Measurements from ENCODE around the gene ZNF135.

ZNF135 gene

DNA sequence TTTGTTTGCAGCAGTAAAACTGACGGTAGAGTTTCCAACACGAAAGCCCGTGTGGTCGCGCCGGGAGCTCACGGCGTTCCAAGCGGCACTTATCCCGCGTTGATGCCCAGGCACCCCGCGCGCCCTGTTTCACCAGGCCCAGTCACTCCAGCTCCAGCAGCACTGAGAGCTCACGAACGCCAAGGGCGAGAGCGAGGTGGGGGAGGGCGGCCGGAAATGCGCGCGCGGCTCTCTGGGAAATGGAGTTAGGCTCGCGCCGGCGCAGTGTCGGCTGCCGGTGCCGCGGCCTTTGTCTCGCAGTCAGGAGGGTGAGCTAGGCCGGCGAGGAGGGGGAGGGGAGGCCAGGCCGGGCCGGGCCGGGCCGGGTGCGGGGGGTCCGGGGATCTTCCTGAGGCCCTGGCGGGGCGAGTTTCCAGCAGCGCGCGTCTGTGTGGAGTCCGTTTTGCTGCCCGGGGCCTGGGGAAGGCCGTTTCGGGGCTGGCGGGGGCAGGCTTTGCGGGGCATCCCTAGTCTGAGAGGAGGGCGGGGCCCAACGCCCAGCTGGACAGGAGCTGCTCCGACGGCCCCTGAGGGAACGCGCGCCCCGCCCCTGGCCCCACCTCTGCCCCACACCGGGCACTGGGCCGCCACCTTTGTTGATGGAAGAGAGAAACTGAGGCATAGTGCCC lies at the start of gene ZNF135:
Gene ZNF135 (plus strand): TSS at position 280 of the 668 bp plus-strand sequence. CDS start 721 bp downstream, outside the sequence.
- DNase-seq (ENCODE audit: low spot score): peak; percentile 82

DNA sequence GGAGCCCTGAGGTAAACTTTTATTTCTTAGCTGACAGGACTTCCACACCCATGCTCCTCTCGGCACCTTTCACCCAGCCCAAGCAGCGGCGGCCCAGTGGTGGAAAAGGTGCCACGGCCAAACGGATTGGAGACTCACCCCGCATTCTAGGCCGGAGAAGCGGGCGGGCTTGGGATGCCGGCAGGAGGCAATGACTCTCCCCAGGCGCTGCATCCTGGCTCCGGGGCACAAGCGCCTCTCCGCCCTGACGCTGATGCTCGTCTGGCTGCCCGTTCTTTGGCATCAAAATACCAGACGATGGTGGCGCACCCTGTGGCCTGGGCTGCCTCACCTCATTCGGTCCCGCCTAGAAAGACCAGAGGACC lies 49.8 kb upstream of the ZNF135 start:
- no peak for DNase-seq (ENCODE audit: low spot score)

DNA sequence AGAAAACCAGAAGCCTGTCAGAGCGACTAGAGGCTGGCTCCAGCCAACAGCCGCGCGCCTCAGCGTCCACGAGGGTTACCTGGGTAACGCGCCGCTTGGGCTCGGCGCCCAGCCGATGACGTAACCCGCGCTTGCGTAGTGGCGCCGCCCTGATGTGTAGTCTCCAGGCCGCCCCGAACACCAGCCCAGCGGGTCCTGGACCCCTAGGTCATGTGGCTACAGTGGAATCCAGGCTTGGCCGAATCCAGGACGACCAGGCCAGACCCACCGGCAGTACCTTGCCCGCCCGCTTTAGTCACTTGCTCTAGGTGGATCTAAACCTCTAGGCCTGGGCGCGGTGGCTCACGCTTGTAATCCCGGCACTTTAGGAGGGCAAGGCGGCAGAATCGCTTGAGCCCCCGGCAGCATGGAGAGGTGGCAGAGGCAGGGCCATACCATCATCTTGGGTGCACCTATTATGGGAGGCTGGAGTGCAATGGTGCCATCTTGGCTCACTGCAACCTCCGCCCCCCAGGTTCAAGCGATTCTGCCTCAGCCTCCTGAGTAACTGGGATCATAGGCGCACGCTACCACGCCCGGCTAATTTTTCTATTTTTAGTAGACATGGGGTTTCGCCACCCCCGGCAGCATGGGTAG lies 49.3 kb upstream of the ZNF135 start:
- DNase-seq (ENCODE audit: low spot score): peak; percentile 72

DNA sequence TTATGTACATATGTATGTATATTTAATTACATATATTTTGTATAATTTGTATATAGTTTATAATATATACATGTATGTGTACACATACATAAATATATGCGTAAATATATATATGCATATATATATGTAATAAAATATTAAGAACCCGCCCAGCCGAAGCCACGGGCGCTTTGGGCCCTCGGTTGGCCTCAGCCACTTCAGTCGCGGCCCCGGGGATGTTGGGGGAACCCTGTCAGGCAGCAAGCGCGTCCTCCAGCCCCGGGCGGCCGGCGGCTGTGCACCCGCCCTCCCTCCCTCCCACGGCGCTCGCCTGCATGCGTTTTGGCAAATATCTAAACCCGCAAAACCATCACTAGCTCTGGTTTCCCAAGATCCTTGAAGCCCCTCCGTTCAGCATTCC lies 48.6 kb upstream of the ZNF135 start:
- no peak for DNase-seq (ENCODE audit: low spot score)

DNA sequence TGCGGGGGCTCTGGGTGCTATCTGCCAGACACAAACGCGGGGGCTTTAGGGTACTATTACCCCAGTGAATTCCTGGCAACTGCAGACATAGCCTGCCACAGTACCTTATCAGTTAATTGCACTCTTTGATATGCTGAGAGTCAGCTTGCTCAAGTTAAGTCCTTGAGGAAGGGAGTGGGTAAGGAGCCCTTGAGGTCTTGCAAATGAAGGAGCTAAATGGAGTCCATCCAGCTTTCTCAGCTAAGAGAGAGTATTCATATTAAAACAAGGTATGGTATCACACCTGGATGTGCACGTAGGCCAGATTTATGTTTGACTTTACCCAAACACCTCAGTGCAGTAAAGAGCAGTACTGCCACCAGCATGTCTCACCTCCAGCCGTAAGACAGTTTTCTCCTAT lies 44.9 kb upstream of the ZNF135 start:
- DNase-seq (ENCODE audit: low spot score): no peak

DNA sequence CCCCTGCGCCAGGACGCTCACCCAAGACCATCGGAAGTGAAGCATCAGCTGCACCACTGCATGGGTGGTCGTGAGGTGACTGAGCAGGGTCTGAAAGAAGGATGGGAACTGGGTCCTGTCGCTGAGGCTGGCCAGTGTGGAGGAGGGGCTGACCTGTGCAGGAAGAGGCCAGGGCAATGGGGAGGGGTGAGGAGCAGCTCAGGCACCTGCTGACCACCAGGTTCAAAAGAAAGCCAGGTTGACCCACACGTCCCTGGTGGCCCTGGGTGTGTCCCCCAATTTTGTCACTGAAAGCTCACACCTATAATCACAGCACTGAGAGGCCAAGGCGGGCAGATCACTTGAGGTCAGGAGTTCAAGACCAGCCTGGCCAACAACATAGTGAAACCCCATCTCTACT lies 39.0 kb upstream of the ZNF135 start:
- DNase-seq (ENCODE audit: low spot score): no peak

DNA sequence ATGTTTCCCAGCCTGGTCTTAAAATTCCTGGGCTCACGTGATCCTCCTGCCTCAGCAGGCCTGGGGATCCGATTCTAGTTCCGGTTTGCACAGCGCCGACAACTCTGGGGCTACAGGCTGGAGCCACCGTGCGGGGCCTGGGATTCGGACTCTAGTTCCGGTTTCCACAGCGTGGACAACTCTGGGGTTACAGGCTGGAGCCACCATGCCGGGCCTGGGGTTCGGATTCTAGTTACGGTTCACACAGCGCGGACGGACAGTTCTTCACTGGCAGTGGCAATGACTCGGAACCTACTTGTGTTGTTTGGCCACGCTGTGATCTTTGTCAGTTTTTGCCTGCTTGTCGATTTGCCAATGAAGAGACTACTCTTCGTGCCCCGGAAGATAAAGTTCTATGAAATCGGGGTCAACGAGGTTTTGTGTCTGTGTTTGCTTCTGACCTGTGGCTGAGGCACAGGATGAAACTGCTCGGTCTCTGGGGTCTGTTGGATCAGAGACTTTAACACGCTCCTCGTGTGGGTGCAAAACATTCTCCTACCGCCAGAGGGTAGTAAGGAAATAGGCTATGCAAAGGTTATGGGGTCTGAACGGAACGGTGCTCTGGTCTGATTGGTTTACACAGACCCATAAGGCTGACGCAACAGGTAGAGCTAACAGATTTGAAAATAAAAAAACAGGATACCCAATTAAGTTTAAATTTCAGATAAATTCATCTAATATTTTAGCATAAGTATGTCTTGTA lies 37.4 kb upstream of the ZNF135 start:
- peak; percentile 79 for DNase-seq (ENCODE audit: low spot score)

DNA sequence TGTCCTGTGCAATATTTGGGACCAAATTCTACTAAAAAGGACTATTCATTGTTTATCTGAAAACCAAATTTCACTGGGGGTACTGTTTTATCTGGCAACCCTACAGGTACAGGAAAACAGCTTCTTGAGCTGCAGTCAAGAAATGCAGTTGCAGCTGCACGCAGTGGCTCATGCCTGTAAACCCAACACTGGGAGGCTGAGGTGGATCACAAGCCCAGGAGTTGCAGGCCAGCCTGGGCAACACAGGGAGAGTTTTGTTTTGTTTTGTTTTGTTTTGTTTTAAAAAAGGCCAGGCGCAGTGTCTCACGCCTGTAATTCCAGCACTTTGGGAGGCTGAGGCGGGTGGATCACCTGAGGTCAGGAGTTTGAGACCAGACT lies 36.8 kb upstream of the ZNF135 start:
- DNase-seq (ENCODE audit: low spot score): no peak

DNA sequence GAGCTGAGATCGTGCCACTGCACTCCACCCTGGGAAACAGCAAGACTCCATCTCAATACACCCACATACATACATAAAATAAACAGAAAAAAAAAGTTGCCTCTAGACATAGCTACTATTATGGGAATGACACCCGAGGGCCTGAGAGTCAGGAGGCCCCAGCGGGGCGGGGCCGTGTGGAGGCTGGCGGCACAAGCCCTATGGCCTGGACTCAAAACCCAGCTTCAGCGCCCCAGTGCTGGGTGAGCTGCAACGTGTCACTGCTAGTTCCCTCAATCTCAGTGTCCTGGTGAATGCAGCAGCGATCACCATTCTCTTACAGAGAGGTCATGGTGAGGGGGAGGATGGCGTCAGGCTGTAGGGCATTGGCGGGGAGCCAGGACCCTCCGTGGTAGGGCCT lies 34.4 kb upstream of the ZNF135 start:
- no peak for DNase-seq (ENCODE audit: low spot score)

DNA sequence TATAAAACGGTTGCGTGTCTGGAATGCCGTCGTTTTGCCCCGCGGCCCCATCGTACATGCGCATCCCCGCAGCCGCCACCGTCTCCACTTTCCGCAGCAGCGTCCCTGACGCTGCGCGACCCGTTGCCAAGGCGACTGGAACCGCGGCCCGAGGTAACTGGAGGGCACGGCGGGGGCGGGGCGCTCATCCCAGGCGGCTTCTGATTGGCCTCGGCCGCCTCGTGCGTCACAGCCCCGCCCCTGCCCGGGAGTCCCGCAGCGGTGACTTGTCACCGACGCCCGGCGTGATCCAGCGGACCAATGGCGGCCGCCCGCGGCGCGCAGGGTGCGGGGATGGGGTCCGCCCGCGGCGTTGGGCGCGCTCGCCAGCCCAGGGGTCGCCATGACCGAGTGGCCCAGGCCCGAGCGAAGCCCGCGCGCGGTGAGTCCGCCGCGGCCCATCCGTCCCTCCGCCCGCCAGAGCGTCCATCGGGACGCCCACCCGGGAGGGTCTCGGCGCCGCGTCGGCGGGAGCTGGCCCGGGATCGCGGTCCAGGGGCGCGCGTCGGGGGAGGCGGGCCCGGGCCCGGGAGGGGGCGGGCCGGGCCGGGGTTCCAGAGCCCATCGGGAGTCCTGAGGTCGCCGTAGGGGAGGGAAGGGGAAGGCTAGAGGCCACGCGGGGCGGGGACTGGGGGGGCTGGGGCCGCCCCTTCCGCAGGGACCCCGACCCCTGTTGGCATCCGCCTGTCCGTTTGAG lies 25.2 kb upstream of the ZNF135 start, which contains the start of gene ZSCAN1:
Gene ZSCAN1 (plus strand): TSS at position 285 of the 736 bp plus-strand sequence. CDS start 3,812 bp downstream, outside the sequence.
- peak; percentile 85 for DNase-seq (ENCODE audit: low spot score)

DNA sequence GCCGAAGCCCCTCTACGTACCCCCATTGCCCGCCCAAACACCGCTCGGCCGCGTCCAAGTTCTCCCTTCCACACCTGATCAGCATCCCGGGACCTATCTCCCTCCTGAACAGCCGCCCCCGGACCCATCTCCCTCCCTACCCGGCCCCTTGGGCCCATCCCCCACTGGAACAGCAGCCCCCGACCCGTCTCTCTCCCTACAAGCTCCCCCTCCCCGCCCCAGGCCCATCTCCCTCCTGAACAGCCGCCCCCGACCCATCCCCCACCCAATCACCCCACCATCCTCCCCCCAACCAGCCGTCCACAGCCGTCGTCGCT lies 24.6 kb upstream of the ZNF135 start:
- no peak for DNase-seq (ENCODE audit: low spot score)

DNA sequence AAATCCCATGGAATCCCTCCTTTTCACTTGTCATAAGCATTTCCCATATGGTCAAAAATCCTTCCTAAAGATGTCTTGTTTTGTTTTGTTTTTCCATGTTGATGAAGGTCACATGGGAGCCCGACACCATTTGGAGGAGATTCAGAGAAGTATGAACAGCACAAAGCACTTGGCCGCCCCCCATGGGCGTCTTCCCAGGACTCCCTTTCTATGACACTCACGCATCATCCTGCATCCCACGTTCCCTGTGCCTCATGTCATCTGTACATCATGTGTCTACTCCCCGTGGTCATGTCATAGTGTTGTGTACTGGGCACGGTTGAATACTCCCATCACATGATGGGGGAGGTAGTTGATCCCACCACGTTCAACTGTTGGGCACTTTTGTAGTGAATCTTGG lies 23.2 kb upstream of the ZNF135 start:
- DNase-seq (ENCODE audit: low spot score): no peak

DNA sequence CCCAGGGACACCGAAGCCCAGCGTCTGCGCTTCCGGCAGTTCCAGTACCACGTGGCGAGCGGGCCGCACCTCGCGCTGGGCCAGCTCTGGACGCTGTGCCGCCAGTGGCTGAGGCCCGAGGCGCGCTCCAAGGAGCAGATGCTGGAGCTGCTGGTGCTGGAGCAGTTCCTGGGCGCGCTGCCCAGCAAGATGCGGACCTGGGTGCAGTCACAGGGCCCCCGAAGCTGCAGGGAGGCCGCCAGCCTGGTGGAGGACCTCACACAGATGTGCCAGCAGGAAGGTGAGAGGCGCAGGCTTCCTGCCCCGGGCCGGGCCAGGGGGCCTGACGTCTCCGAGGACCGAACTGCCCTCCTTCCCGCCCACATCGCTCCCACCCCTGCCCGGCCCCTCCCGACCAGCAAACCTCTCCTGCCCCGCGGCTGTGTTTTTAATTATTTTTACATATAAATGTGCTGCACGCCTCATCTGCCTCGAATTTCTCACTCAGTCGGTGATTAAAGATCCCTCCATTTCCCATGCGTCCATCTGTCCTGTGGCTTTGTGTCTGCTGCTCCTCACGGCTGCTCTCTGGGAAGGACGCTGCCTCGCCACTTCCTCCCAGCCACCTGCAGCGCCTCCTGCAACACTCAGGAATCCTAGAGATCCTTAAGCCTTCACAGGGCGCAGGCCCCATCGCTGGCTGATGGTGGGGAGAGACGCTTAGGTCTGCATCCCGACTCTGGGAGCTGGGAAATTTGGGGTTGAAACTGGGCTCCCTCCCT lies 21.0 kb upstream of the ZNF135 start:
- no peak for DNase-seq (ENCODE audit: low spot score)

DNA sequence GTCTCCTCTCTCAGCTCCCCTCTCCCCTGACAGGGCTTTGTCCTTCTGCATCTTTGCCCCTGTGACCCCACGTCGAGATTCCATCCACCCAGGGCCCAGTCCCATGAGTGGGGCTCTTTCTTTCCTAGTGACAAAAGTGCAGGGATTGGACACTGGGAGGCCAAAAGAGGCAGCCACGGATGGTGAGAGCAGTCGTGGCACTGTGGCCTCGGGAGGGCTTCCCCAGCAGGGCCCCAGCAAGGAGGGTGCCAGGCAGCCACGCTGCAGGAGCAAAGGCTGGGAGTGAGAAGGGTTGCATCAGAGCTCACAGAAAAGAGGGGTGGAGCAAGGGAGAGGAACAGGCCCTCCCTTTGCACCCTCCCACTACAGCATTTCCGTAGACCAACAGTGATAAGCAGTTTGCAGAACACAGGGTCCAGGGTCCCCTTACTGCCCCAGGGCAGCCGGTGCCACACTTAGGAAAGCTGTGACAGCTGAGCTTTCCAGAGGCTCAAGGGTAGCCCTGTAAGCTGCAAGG lies 20.3 kb upstream of the ZNF135 start:
- DNase-seq (ENCODE audit: low spot score): no peak

DNA sequence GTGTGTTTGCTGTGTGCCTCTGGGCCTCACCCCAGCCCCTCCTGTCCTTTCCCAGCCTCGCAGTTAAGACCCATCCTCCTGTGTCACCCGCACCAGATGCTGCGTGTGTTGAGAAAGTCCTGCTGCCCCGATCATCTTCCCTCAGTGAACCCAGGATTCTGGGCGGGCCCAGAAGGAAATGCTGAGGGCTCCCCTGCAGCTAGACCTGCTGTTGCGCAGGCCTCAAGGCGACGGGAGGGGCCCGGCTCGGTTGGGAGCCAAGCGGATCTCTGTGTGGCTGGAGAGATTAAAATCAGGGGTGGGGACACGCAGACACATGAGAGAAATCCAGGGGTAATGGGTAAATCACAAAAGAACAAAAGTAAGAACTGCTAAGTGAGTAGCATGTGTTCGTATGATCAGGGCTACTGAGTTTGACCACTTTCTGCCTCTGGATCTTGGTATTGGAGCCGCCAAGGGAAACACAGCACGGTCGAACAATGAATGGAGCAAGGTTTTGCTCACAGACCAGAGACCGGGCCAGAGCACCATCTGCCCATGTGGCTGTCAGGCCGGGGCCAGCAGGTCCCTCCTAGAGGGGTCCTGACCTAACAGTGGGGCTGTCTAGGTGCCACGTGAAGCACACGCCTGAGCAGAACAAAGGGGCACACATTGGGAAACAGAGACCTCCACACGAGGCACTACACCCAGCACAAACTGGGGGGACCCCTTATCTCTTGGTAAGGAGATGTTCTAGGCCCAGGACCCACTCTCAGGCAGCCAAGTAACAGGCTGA lies 18.1 kb upstream of the ZNF135 start:
- DNase-seq (ENCODE audit: low spot score): no peak

DNA sequence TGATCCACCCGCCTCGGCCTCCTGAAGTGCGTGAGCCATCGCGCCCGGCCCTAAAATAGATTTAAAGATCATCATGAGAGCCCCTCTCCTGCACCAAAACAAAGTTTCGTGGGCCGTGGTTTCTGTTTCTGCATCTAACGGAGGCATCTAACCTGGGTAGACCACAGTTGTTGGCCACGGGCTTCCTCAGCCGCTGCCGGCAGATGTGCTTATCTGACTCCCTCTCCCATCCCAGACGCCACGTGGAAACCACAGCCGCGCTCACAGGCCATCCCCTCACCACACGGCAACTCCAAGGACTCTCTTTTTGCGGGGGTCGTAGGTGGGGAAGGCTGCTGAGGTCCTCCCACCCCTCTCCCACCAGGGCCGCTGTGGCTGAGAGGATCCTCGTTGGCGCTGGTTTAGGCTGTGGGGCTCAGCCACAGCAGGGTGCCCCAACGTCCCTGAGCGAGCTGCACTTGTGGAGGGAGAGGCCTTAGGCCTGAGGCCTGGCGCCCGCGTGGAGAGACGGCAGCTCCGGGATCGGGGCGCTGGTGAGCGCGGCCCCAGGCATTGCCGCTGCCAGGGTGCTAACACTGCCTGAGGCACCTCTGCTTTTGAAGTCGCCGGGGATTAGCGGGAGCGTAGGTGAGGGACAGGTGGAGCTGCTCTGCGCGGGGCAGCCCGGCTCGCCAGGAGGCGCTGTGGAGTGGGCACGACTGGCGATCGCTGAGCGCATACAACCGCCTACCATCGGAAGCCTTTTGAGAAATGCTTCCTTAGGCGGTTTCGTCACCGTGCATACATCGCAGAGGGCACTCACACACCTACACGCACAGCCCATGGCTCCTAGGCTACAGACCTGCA lies 16.4 kb upstream of the ZNF135 start:
- DNase-seq (ENCODE audit: low spot score): no peak

DNA sequence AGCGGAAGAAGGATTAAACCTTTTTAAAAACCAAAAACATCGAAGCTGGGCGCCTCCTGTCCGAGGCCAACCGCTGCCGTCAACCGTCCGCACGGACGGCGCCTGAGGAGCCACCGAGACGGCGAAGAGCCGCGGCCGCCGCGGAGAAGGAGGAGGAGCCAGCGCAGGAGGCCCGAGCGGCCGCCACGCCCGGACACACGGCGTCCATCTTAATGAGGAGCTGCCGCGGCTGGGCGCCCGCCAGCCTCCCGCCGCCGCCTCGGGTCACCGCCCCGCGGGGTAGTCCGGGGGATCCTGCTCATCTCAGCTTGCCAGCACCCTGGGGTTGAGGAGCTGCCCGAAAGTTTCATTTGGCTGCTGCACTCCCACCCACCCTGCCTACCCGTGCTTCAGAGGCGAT lies 14.7 kb upstream of the ZNF135 start:
- DNase-seq (ENCODE audit: low spot score): no peak

DNA sequence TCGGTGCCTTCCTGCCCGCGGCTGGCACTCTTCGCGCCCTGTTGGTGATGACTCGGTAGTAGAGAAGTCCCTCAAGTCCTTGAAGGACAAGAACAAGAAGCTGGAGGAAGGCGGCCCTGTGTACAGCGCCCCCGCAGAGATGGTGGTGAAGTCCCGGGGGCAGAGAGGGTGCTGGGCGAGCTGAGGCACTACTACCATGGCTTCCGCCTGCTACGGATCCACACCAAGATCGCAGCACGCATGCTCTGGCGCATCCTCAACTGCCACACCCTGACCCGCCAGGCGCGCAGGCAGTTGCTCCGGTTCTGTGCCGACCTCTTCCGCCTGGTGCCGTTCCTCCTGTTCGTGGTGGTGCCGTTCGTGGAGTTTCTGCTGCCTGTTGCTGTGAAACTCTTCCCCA lies 14.2 kb upstream of the ZNF135 start:
- DNase-seq (ENCODE audit: low spot score): no peak

DNA sequence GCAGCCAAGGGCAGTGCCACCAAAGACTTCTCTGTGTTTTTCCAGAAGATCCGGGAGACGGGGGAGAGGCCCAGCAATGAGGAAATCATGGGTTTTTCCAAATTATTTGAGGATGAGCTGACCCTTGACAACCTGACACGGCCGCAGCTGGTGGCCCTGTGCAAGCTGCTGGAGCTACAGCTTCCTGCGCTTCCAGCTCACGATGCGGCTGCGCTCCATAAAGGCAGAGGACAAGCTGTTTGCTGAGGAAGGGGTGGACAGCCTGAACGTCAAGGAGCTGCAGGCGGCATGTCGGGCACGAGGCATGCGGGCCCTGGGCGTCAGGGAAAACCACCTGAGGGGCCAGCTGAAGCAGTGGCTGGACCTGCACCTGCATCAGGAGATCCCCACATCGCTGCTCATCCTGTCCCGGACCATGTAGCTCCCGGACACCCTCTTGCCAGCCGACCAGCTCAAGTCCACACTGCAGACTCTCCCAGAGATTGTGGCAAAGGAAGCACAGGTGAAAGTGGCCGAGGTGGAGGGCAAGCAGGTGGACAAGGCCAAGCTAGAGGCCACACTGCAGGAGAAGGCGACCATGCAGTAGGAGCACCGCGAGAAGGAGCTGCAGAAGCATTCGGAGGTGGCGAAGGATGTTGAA lies 13.6 kb upstream of the ZNF135 start:
- DNase-seq (ENCODE audit: low spot score): no peak

DNA sequence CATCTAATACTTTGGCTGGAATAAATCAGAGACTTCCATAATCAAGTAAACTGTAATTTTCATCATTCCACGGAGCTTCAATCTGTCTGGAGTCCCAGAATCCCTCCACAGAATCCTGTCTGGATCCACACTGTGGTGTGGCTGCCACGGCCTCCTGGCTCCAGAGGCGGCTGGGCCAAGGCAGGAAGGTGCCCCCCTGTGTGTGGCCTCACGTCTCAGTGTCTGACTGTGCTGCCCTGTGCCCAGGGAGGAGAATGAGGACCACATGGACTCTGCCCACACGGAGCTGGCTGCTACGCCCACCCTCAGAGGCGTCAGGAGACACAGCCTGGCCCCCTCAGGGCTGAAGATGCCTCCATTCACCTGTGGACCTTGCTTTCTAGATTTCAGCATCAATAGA lies 12.2 kb upstream of the ZNF135 start:
- DNase-seq (ENCODE audit: low spot score): no peak
